TTC549 (cell line): ENCODE results near the gene HMBS.
A peak's percentile ranks its signal among the peaks of the same experiment; 100 is the strongest.
"Not testable (repeated sequence)": the region's sequence is repeated elsewhere in the genome, so short reads cannot be mapped to it uniquely, and the experiment has no call there.

Experiments used
- FAIRE-seq: peaks from 2 replicates; lab custom pipeline; 2012; peaks lifted over from hg19 to GRCh38; lab: Jason Lieb, UNC

HMBS gene

GRCh38 chr11:119100994-119101758 is 16.5 kb downstream of the HMBS start:
- FAIRE-seq: no peak

DNA sequence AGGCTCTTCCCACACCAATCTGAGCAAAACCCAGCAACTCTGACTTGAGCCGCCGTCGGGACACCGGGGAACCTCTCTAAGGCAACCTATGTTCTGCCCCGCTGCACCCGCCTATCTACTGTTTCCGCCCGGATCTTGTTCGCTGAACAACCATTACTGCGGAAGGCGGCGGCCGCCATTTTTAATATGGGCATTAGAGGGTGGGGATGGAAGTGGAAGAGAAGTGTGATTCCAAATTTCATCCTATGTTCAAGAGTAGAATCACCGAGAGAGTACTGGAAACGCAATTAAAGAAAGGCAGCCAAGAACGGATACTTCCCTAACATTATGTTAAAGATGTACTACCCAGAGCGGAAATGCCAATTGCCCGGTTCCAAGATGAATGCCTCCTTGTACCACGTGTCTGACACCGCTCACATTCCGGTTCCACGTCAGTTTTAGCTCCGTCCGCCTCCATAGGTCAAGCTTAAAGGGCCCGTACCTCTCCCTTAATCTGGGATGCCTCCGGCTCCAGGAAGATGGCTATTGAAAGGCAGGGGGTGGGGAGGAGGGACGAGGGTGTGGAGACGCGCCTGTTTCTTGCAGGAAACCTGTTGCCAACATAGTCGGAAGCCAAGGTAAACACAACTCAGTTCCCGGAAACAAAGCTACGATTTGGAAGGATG is 17.2 kb downstream of the HMBS start, which contains the start of gene DPAGT1:
Gene DPAGT1 (minus strand): TSS at position 95 of the 665 bp plus-strand sequence. CDS start 198 bp downstream, outside the sequence.
- FAIRE-seq: peak; percentile 74

GRCh38 chr11:119103161-119103664 is 18.5 kb downstream of the HMBS start:
- not testable (repeated sequence) for FAIRE-seq

- no peak for FAIRE-seq
Observed at GRCh38 chr11:119103793-119104192, 19.1 kb downstream of the HMBS start.

DNA sequence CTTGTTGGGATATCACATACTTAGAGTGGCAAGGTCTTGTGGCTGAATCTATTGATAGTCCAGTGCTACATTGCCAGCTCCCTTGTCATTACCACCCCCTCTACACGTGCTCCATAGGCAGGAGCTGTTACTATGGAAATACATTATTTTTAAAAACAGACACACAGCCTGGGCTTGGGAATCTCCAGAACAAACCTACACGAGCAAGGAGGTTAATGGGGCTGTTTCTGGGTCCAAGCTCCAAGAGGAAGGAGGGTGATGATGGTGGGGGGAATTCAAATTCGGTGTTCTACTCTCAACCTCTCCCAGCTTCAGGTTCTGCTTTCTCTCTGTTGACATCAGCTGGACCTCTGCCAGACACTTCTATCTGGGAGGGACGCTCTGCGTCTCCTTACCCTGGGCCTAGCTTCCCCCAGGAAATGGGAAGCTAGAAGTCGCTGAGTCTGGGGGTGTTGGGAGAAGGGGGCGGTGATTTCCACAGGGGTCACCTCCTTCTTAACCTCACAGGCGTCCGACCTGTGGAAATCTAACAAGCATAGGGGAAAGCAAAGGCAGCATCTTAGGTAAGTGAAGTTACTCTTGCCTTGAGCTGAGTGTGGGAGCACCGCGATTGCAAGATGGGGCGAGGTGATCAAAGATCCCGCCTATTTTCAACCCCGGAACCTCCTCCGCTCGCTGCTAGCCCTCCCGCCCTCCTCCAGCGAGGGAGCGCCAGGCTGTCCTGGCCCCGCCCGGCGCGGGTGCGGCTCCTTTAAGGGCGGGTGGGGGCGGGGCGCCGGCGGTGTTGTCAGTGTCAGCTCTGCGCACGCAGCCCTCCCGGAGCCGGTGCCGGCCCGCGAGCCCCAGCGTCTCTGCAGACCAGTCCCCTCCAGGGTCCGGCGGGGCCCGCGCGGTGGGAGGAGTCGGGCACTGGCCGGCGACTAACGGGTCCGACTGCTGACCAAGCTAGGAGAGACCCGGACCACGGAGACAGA is 22.2 kb downstream of the HMBS start, which contains the start of gene C2CD2L:
Gene C2CD2L (plus strand): TSS at position 781 of the 974 bp plus-strand sequence. CDS start 398 bp downstream, outside the sequence.
- FAIRE-seq: no peak

- no peak for FAIRE-seq
Observed at GRCh38 chr11:119107538-119108145, 23.0 kb downstream of the HMBS start.

DNA sequence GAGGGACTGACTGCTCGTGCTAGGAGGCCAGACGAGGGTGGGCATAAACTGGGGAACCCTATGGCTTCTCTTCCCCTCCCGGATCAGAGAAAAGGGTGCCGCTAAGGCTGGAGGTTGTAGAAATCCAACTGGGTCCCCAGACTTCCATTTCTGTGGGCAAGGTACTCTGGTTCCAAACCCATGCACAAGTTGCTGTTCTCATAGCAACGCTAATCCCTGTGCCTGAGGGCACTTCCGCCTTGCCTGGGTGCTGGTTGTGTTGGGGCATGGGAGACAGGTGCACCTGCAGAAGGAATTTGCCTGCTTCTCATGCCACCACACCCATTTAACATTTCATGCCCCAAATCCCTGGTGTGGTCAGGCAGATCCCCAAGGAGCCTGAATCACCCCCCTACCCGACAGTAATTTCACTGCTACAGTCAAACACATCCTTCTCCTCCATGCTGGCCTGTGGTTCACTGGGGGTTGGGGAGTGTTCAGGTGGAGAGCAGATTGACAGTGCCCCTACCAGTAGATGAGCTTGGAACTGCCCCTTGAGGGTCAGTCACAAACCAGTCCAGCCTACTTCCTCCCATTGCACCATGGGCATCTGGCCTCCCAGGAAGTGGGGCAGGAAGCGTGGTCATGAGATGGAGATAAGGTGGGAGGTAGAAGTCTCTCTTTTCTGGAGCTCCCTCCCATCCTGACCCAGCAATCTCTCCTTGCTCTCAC is 23.6 kb downstream of the HMBS start:
- no peak for FAIRE-seq

- FAIRE-seq: no peak
Observed at GRCh38 chr11:119108857-119109221, 24.2 kb downstream of the HMBS start.

DNA sequence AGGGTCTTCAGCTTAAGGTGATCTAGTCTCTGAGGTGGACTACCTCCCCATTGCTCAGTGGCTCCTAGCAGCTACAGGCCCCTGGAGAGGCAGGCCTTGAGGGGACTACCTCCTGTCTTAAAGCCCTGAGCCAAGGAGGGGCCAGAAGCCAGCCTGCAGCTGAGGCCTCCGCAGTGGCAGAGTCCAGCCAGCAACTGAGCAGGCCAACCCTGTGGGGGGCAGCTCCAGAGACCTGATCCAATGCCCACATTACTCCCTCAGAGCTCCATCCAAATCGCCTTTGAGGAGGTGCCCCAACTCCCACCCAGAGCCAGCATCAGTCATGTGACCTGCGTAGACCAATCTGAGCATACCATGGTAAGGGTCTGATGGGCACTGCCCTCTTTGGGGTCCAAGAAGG is 25.2 kb downstream of the HMBS start:
- no peak for FAIRE-seq

DNA sequence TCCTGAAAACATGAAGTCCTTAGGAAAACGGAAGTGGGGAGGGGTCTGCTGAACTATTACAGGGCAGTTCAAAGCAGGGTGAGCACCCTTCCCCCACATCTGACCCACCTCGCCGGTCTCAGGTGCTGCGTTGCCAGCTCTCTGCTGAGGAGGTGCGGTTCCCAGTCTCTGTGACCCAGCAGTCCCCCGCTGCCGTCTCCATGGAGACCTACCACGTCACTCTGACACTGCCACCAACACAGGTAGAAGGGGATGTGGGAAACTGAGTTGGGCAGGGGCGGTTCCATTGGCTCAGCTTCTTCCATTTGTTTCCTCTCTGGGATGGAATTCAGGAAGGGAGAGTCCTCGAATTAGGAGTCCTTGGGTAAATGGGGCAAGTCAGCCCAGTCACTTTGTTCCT is 25.8 kb downstream of the HMBS start:
- FAIRE-seq: no peak

GRCh38 chr11:119111361-119111925 is 26.8 kb downstream of the HMBS start:
- no peak for FAIRE-seq

DNA sequence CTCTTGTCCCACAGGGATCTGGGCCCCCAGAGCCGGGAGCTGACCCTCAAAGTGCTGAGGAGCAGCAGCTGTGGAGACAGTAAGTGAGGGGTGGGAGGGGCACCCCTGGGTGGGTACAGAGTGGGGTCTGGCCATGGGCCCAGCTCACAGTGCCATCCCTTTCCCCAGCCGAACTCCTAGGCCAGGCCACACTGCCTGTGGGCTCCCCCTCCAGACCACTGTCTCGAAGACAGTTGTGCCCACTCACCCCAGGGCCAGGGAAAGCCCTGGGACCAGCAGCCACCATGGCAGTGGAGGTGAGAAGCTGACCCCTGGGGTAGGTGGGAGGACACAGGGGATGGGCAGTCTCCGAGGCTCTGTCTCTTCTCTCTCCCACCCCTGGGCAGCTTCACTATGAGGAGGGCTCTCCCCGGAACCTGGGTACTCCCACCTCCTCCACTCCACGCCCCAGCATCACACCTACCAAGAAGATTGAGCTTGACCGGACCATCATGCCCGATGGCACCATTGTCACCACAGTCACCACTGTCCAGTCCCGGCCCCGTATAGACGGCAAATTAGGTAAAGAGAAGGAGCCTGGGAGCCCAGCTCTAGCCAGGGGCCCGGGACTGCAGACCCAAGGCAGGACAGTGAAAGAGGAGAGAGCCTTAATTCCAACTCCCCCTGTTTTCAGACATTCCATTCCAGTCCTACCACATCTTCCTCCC is 27.8 kb downstream of the HMBS start:
- no peak for FAIRE-seq

- no peak for FAIRE-seq
Observed at GRCh38 chr11:119113716-119114115, 29.0 kb downstream of the HMBS start.

DNA sequence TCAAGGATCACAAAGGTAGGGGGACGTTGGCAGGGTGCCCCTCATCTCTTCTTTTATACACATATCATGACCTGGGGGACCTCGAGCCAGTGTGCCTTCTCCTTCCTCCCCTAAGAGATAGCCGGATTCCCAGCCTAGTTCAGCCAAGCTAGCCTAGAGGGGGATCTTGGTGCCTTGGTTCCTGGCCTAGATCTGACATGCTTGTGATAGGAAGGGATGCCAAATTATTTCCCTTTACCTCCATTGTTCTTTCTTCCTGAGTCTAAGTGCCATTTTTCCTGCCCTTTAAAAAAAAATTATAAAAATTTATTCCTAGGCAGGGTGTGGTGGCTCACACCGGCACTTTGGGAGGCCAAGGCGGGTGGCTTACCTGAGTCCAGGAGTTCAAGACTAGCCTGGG is 29.7 kb downstream of the HMBS start:
- FAIRE-seq: no peak

DNA sequence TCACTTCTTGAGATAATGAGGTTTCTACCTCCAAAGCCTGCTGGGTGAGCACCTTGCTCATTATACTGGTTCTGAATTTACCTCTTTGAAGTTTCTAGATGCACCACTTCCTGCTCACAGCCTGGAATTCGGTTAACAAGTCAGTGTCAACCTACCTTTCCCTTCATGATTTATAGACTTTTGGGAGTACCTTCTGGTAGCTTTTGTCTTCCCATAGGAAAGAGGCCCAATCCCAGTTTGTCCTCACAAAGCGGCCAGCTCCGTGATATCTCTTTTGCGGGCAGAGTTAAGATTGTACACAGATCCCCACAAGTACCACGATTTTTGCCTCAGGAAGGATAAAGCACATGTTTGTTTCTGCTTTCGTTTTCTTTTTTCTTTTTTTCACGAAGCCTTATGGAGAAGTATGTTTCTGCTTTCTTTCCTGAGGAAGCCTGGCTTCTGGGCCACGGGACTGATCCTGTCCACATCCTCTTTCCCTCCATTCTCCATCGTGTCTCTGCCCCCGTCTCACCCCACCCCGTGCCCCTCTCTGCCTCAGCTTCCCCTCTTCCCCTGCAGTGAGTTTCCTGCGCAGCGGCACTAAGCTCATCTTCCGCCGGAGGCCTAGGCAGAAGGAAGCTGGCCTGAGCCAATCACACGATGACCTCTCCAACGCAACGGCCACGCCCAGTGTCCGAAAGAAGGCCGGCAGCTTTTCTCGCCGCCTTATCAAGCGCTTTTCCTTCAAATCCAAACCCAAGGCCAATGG is 31.0 kb downstream of the HMBS start:
- no peak for FAIRE-seq

DNA sequence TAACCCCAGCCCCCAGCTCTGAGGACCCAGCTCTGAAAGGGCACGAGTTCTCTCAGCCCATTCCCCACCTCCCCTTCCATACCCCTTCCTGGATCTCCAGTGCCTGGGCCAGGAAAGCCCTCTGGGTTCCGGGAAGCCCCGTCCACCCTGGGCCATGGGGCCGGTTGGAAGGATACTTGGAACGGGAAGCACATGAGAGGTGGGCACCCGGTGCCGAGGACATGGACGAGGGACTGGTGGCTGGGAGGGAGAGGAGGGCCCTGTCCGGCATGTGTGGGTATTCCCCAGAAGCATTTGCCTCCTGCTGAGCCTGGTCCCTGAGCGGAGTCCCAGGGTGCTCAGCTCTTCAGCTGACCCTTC is 31.5 kb downstream of the HMBS start:
- no peak for FAIRE-seq

GRCh38 chr11:119116601-119117000 is 31.9 kb downstream of the HMBS start:
- FAIRE-seq: no peak

GRCh38 chr11:119117004-119117706 is 32.5 kb downstream of the HMBS start:
- no peak for FAIRE-seq

- no peak for FAIRE-seq
Observed at GRCh38 chr11:119118227-119118626, 33.5 kb downstream of the HMBS start.
